Mesenchymal stem cell (in vitro differentiated cells and primary cell): Measurements from ENCODE around the gene SLCO3A1.
A peak's percentile ranks its signal among the peaks of the same experiment; 100 is the strongest.

Source experiments
- DNase-seq: peaks from one replicate; pipeline ENCODE4 v3.0.0-alpha.2; 2013
- H2AFZ ChIP-seq: one replicate; pipeline ENCODE4 v1.6.1; 2013; ENCODE audit warnings: low read depth, mild to moderate bottlenecking, control low read depth, inconsistent platforms, low read length, moderate library complexity
- H2AK5ac ChIP-seq: 2 replicates; pipeline ENCODE4 v1.6.1; 2013; ENCODE audit warnings: low read length, moderate library complexity, mild to moderate bottlenecking, inconsistent platforms; ENCODE audit not compliant: severe bottlenecking
- H2BK120ac ChIP-seq: one replicate; pipeline ENCODE4 v1.6.1; 2013; ENCODE audit warnings: low read depth, mild to moderate bottlenecking, inconsistent platforms, low read length, moderate library complexity
- H2BK12ac ChIP-seq, 2 experiments: one replicate each; pipeline ENCODE4 v1.6.1; 2013; ENCODE audit warnings: inconsistent platforms in 2 of 2, low read length in 2 of 2, mild to moderate bottlenecking in 2 of 2, moderate library complexity in 2 of 2, control low read depth in 1 of 2
- H2BK15ac ChIP-seq: one replicate; pipeline ENCODE4 v1.6.1; 2013; ENCODE audit warnings: mild to moderate bottlenecking, low read depth, inconsistent platforms; ENCODE audit not compliant: poor library complexity, severe bottlenecking
- H2BK5ac ChIP-seq: 2 replicates; pipeline ENCODE4 v1.6.1; 2013; ENCODE audit warnings: low read depth, mild to moderate bottlenecking, low read length, control low read depth, inconsistent platforms; ENCODE audit not compliant: poor library complexity, severe bottlenecking
- H3K14ac ChIP-seq, 2 experiments: one replicate each; pipeline ENCODE4 v1.6.1; 2013; ENCODE audit warnings: inconsistent platforms in 2 of 2, low read length in 2 of 2, control low read depth in 1 of 2, mild to moderate bottlenecking in 1 of 2, moderate library complexity in 1 of 2
- H3K18ac ChIP-seq, 2 experiments: one replicate each; pipeline ENCODE4 v1.6.1; 2013; ENCODE audit warnings: inconsistent platforms in 2 of 2, low read length in 2 of 2, control low read depth in 1 of 2, low read depth in 1 of 2, mild to moderate bottlenecking in 1 of 2
- H3K23ac ChIP-seq, 2 experiments: one replicate each; pipeline ENCODE4 v1.6.1; 2013; ENCODE audit warnings: inconsistent platforms in 2 of 2, low read length in 2 of 2, mild to moderate bottlenecking in 2 of 2, moderate library complexity in 2 of 2, control low read depth in 1 of 2
- H3K27ac ChIP-seq: 2 replicates; pipeline ENCODE4 v1.5.1; 2013; ENCODE audit warnings: mild to moderate bottlenecking, moderate library complexity, low read length, control low read depth, inconsistent platforms; ENCODE audit not compliant: poor library complexity, severe bottlenecking
- H3K27me3 ChIP-seq, 2 experiments: 2 replicates each; pipeline versions ENCODE4 v1.6.1 to v1.7.0; 2013; ENCODE audit warnings: low read length in 2 of 2, mild to moderate bottlenecking in 2 of 2, moderate library complexity in 2 of 2, control low read depth in 1 of 2, inconsistent platforms in 1 of 2; ENCODE audit not compliant: control insufficient read depth in 1 of 2, insufficient read depth in 1 of 2
- H3K36me3 ChIP-seq, 2 experiments: 2 replicates each; pipeline versions ENCODE4 v1.6.1 to v1.7.0; 2013; ENCODE audit warnings: low read length in 2 of 2, control low read depth in 1 of 2, inconsistent platforms in 1 of 2, low read depth in 1 of 2, mild to moderate bottlenecking in 1 of 2; ENCODE audit not compliant: insufficient read depth in 2 of 2, control insufficient read depth in 1 of 2
- H3K4ac ChIP-seq, 2 experiments: one replicate each; pipeline ENCODE4 v1.6.1; 2013; ENCODE audit warnings: inconsistent platforms in 2 of 2, low read length in 2 of 2, mild to moderate bottlenecking in 2 of 2, moderate library complexity in 2 of 2, control low read depth in 1 of 2, low read depth in 1 of 2
- H3K4me1 ChIP-seq: 2 replicates; pipeline ENCODE4 v1.6.1; 2013; ENCODE audit warnings: low read depth, low read length, control low read depth; ENCODE audit not compliant: control insufficient read depth, insufficient read depth
- H3K4me2 ChIP-seq: 2 replicates; pipeline ENCODE4 v1.6.1; 2013; ENCODE audit warnings: low read length, mild to moderate bottlenecking, inconsistent platforms; ENCODE audit not compliant: poor library complexity, severe bottlenecking
- H3K4me3 ChIP-seq, 2 experiments: 2 replicates each; pipeline versions ENCODE4 v1.5.1 to v1.7.0; 2013; ENCODE audit warnings: low read length in 2 of 2, mild to moderate bottlenecking in 2 of 2, control low read depth in 1 of 2, low read depth in 1 of 2; ENCODE audit not compliant: insufficient read depth in 1 of 2
- H3K79me1 ChIP-seq: replicated peaks from 2 replicates; pipeline ENCODE4 v1.6.1; 2013; ENCODE audit warnings: mild to moderate bottlenecking, control low read depth, low read length, inconsistent platforms; ENCODE audit not compliant: poor library complexity, severe bottlenecking
- H3K9ac ChIP-seq: 2 replicates; pipeline ENCODE4 v1.7.0; 2013; ENCODE audit warnings: mild to moderate bottlenecking, low read length, moderate library complexity
- H3K9me3 ChIP-seq: 2 replicates; pipeline ENCODE4 v1.7.0; 2013; ENCODE audit warnings: mild to moderate bottlenecking, low read length; ENCODE audit not compliant: control insufficient read depth
- H4K8ac ChIP-seq: one replicate; pipeline ENCODE4 v1.6.1; 2013; ENCODE audit warnings: inconsistent platforms, mild to moderate bottlenecking, low read length, moderate library complexity
- H4K91ac ChIP-seq: one replicate; pipeline ENCODE4 v1.6.1; 2013; ENCODE audit warnings: mild to moderate bottlenecking, low read length, inconsistent platforms
- WGBS: methylation state at CpG from one replicate; pipeline ENCODE4 v1.1.7; 2013; ENCODE audit warnings: mixed read lengths; 5-methylcytosine and 5-hydroxymethylcytosine counted together

SLCO3A1 gene

DNA sequence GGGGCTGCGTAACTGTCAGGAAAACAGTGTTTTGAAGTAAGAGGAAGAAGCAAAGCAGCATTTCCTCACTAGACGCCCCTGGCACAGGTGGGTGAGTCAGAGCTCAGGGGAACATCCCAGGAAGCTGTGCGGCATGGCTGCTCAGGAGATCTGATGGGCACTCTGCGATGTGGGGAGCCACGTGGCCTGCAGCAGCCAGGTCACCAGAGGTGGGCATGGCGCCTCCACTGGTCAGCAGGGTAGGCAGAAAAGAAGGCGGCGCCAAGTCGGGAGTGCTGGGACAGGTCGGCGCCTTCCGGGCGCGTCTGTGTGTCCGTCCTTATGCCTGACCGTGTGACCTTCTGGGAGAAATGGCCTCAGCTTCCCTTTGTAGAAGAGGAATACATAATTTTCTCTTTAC is 290.3 kb downstream of the SLCO3A1 start:
- Histone ChIP-seq H2AK5ac (no peak overlapping the region), H4K91ac (no peak overlapping the region), H4K8ac (no peak overlapping the region), H3K27me3 (no peaks in the 10 kb centered on the region), H3K9ac (no peak overlapping the region), H3K14ac (no peak overlapping the region), H2BK12ac (no peak overlapping the region), H3K4ac (no peak overlapping the region), H3K27ac (no peak overlapping the region), H3K4me3 (no peak overlapping the region), H3K18ac (no peak overlapping the region), H3K79me1 (no peaks in the 10 kb centered on the region), H2AFZ (no peak overlapping the region), H3K4me2 (no peak overlapping the region), H3K4me1 (no peaks in the 10 kb centered on the region), H2BK15ac (no peak overlapping the region), H2BK5ac (no peak overlapping the region), H3K23ac (no peak overlapping the region), H3K9me3 (no peaks in the 10 kb centered on the region), H3K36me3 (peaks cover 0 to 9% of the 10 kb centered on the region in 2 experiments), H2BK120ac (no peak overlapping the region)
- no peak for DNase-seq
- WGBS: 91% methylated on average over 15 of the region's 16 CpGs

DNA sequence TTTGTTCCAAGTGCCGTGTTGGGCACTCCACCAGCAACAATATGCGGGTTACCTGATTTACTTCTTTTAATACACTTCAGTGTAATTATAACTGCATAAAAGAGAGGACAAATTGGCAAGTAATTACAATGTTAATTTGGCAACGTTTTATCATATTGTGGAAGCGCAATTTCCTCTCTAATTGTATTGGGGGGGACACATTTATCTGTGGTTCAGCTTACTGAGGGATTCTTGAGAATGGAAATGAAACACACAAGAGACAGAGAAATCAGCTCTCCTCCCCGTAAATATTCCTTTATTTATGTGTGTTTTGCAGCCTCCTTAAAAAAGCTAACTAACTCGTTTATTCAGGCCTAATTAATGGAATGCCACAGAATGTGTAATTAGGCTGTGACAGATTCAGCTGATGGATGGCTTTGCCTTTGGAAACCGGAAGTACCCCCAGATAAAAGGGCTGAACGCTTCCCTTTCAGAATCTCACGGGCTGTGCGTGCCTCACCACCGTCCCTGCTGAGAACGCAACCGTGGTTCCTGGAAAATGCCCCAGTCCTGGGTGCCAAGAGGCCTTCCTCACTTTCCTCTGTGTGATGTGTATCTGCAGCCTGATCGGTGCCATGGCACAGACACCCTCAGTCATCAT is 293.1 kb downstream of the SLCO3A1 start:
- no peak overlapping the region for H3K4me3 ChIP-seq
- no peak overlapping the region for H4K8ac ChIP-seq
- WGBS: 78% methylated on average over 10 of the region's 14 CpGs
- no peak overlapping the region for H2BK5ac ChIP-seq
- no peak overlapping the region for H2BK15ac ChIP-seq
- no peak overlapping the region for H2BK120ac ChIP-seq
- H3K9me3 ChIP-seq: no peaks in the 10 kb centered on the region
- no peak overlapping the region for H4K91ac ChIP-seq
- no peak overlapping the region for H2AFZ ChIP-seq
- H3K18ac ChIP-seq: no peak overlapping the region
- H3K23ac ChIP-seq: no peak overlapping the region
- H3K9ac ChIP-seq: no peak overlapping the region
- H3K27ac ChIP-seq: no peak overlapping the region
- H3K14ac ChIP-seq: no peak overlapping the region
- no peak overlapping the region for H2BK12ac ChIP-seq
- no peak for DNase-seq
- H3K4ac ChIP-seq: no peak overlapping the region
- H3K36me3 ChIP-seq: peaks cover 0 to 9% of the 10 kb centered on the region in 2 experiments
- no peaks in the 10 kb centered on the region for H3K79me1 ChIP-seq
- no peak overlapping the region for H2AK5ac ChIP-seq
- H3K4me2 ChIP-seq: no peak overlapping the region
- no peaks in the 10 kb centered on the region for H3K27me3 ChIP-seq
- H3K4me1 ChIP-seq: no peaks in the 10 kb centered on the region

DNA sequence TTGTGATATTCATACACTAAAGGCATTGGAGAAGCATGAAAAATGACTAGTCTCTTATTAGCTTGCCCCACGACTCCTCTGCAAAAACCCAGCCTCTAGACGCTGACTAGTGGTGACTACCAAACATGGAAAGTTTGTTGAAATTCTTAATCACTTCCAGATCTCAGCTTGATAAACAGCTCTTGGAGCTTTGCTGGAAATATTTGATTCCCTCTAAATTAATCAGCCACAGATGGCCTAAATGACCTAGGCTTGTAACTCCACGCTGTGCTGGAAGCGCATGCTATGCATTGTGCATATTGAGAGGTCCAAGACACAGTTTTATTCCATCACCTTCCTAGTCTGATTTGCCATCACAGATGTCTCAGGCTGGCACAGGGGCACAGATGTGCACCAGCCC is 295.5 kb downstream of the SLCO3A1 start:
- DNase-seq: no peak
- H2AFZ ChIP-seq: no peak overlapping the region
- H3K27ac ChIP-seq: no peak overlapping the region
- H3K14ac ChIP-seq: no peak overlapping the region
- H2BK15ac ChIP-seq: no peak overlapping the region
- no peak overlapping the region for H2BK12ac ChIP-seq
- H2BK5ac ChIP-seq: no peak overlapping the region
- WGBS: 84% methylated on average over 4 of the region's 4 CpGs
- H3K23ac ChIP-seq: no peak overlapping the region
- H4K8ac ChIP-seq: no peak overlapping the region
- no peak overlapping the region for H3K18ac ChIP-seq
- H3K79me1 ChIP-seq: no peaks in the 10 kb centered on the region
- no peaks in the 10 kb centered on the region for H3K9me3 ChIP-seq
- H3K4me2 ChIP-seq: no peak overlapping the region
- H4K91ac ChIP-seq: no peak overlapping the region
- no peaks in the 10 kb centered on the region for H3K4me1 ChIP-seq
- no peaks in the 10 kb centered on the region for H3K27me3 ChIP-seq
- peak overlapping the region in 1 of 2 experiments; percentile 33 for H3K4me3 ChIP-seq
- no peak overlapping the region for H3K9ac ChIP-seq
- H3K4ac ChIP-seq: no peak overlapping the region
- no peak overlapping the region for H2BK120ac ChIP-seq
- H2AK5ac ChIP-seq: no peak overlapping the region
- H3K36me3 ChIP-seq: peaks cover 0 to 23% of the 10 kb centered on the region in 2 experiments

- Histone ChIP-seq H3K27ac (no peak overlapping the region), H2AK5ac (no peak overlapping the region), H3K23ac (no peak overlapping the region), H3K4me3 (peak overlapping the region in 1 of 2 experiments; percentile 33), H3K27me3 (no peaks in the 10 kb centered on the region), H4K8ac (no peak overlapping the region), H2AFZ (no peak overlapping the region), H3K79me1 (no peaks in the 10 kb centered on the region), H2BK15ac (no peak overlapping the region), H3K4ac (no peak overlapping the region), H3K4me2 (no peak overlapping the region), H3K9me3 (no peaks in the 10 kb centered on the region), H3K36me3 (peaks cover 0 to 23% of the 10 kb centered on the region in 2 experiments), H3K18ac (no peak overlapping the region), H3K4me1 (no peaks in the 10 kb centered on the region), H2BK5ac (no peak overlapping the region), H4K91ac (no peak overlapping the region), H3K14ac (no peak overlapping the region), H2BK120ac (no peak overlapping the region), H2BK12ac (no peak overlapping the region), H3K9ac (no peak overlapping the region)
- no peak for DNase-seq
- 65% methylated on average over 5 of the region's 6 CpGs for WGBS
Measured at GRCh38 chr15:92149465-92149864, 296.0 kb downstream of the SLCO3A1 start.
